HL-60 (cell line): ENCODE data around the gene UPP2.

Experiments used
- DNase-seq, 2 experiments: peaks; one replicate each; pipeline ENCODE4 v3.0.0-alpha.2; 2010 to 2020; ENCODE audit warnings: low read depth in 1 of 2, low spot score in 1 of 2
- H3K27ac ChIP-seq: fragments of 250-450 bp; sonication (Bioruptor Pico); replicated peaks from 2 replicates; pipeline ENCODE4 v1.5.1; 2020; ENCODE audit warnings: mild to moderate bottlenecking, moderate library complexity
- H3K27me3 ChIP-seq: fragments of 250-450 bp; sonication (Bioruptor Pico); 2 replicates; pipeline ENCODE4 v1.5.1; 2021; ENCODE audit warnings: mild to moderate bottlenecking, moderate library complexity; ENCODE audit not compliant: insufficient read depth, poor library complexity, severe bottlenecking
- H3K4me3 ChIP-seq: replicated peaks from 2 replicates; pipeline ENCODE4 v1.5.1; 2011; ENCODE audit warnings: mild to moderate bottlenecking, control low read depth, low read length; ENCODE audit not compliant: insufficient read depth
- CTCF ChIP-seq: IDR thresholded peaks from one replicate; pipeline ENCODE4 v1.5.1; 2011; ENCODE audit warnings: low read length, control low read depth, inconsistent platforms; ENCODE audit not compliant: insufficient read depth
- GABPA ChIP-seq: IDR thresholded peaks from 2 replicates; pipeline ENCODE4 v1.6.1; 2012; ENCODE audit warnings: low read depth
- POLR2AphosphoS5 ChIP-seq: IDR thresholded peaks from 2 replicates; pipeline ENCODE4 v1.6.1; 2012; ENCODE audit warnings: low read depth
- SPI1 ChIP-seq: IDR thresholded peaks from 2 replicates; pipeline ENCODE4 v1.6.1; 2012; ENCODE audit warnings: low read depth, mild to moderate bottlenecking, borderline replicate concordance
- TF ChIP-seq, protein P1 (sequence below): IDR thresholded peaks from 2 replicates; pipeline ENCODE4 v1.6.1; 2012; ENCODE audit warnings: low read depth; ENCODE audit not compliant: insufficient replicate concordance

The UPP2 gene

DNA sequence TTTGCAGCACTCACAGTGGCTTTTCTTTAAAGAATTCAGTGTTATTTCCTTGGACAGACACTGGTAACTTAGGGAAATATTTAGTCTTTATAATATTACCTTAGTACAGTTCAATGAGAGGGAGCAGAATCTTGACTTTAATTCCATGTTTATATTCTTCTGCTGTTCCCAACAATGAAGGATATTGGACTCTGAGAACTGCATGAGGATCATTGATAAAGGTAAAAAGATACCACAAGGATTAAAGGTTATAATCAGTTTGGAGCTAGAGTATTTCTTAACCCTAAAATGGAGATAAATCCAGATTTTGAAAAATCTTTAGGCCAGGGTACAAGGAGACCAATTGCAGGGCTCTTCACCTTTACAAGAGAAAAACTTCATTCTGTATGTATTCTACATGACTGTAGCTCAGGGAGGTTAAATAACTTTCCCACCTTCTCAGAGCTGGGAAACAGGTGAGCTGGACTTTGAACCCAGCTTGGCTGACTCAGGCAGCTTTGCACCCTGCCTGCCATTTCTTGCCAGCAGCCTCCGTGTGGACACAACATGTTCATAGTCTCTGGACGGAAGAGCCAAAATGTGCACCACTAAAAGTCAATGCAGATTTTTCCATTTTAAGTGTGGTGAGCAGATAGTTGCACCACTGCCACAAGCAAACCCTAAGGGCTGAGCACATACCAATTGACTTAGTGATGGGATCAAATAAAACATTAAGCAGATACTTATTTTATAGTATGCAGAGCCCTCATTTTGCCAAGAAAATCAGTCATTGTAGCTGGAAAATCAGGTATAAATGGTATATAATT is 26.7 kb downstream of the UPP2 start:
- no peak overlapping the region for H3K27ac ChIP-seq
- DNase-seq, result no peak
- H3K4me3 ChIP-seq, result no peak overlapping the region
- H3K27me3 ChIP-seq, result no peaks in the 10 kb centered on the region
- TF ChIP-seq, protein P1, sequence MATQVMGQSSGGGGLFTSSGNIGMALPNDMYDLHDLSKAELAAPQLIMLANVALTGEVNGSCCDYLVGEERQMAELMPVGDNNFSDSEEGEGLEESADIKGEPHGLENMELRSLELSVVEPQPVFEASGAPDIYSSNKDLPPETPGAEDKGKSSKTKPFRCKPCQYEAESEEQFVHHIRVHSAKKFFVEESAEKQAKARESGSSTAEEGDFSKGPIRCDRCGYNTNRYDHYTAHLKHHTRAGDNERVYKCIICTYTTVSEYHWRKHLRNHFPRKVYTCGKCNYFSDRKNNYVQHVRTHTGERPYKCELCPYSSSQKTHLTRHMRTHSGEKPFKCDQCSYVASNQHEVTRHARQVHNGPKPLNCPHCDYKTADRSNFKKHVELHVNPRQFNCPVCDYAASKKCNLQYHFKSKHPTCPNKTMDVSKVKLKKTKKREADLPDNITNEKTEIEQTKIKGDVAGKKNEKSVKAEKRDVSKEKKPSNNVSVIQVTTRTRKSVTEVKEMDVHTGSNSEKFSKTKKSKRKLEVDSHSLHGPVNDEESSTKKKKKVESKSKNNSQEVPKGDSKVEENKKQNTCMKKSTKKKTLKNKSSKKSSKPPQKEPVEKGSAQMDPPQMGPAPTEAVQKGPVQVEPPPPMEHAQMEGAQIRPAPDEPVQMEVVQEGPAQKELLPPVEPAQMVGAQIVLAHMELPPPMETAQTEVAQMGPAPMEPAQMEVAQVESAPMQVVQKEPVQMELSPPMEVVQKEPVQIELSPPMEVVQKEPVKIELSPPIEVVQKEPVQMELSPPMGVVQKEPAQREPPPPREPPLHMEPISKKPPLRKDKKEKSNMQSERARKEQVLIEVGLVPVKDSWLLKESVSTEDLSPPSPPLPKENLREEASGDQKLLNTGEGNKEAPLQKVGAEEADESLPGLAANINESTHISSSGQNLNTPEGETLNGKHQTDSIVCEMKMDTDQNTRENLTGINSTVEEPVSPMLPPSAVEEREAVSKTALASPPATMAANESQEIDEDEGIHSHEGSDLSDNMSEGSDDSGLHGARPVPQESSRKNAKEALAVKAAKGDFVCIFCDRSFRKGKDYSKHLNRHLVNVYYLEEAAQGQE, result no peak
- TF ChIP-seq CTCF, result no peak
- no peak for TF ChIP-seq POLR2AphosphoS5
- TF ChIP-seq GABPA, result no peak
- no peak for TF ChIP-seq SPI1

GRCh38 chr2:158129037-158129436 is 27.4 kb downstream of the UPP2 start:
- no peak for DNase-seq
- H3K27me3 ChIP-seq, result no peaks in the 10 kb centered on the region
- H3K27ac ChIP-seq, result no peak overlapping the region
- TF ChIP-seq POLR2AphosphoS5, result no peak
- TF ChIP-seq GABPA, result no peak
- TF ChIP-seq SPI1, result no peak
- TF ChIP-seq, protein P1, result no peak
- H3K4me3 ChIP-seq, result no peak overlapping the region

DNA sequence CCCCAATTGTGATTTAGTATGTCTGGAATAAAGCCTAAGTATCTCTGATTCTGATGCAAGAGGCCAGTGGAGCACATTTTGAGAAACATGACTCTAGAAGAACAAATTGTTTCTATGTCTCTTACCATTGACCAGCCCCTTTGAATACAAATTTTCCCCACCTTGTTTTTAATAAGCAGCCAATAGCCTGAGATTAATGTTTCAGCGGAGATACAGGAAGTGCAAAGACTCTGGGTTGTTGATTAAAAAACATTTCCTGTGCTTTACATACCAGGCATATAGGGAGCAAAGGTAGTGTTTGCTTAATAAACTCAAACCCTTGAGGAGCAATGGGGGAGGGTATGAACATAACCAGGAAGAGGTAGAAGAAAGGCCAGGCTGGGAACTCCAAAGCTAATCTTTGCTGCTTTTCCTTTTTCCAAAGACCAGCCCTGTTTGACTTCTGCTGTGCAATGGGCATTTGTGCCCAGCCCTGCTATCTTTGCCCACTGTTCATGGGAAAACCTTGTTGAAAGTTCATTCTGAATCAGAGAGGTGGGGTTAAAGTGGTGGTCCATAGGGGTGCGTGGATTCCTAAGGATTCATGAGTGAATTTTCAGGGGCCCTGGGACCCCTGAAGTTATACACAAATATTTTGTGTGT is 29.3 kb downstream of the UPP2 start:
- H3K27me3 ChIP-seq, result no peaks in the 10 kb centered on the region
- no peak overlapping the region for H3K4me3 ChIP-seq
- TF ChIP-seq SPI1 (no peak), CTCF (no peak), POLR2AphosphoS5 (no peak), GABPA (no peak)
- TF ChIP-seq, protein P1, result no peak
- H3K27ac ChIP-seq, result no peak overlapping the region
- no peak for DNase-seq
